Cardiac fibroblast (primary cell): Measurements from ENCODE around the gene C15orf39.
"Not testable (repeated sequence)": the region's sequence is repeated elsewhere in the genome, so short reads cannot be mapped to it uniquely, and the experiment has no call there.

ENCODE experiments used
- DNase-seq, 2 donors: peaks; one replicate each; pipeline versions ENCODE4 v3.0.0 to v3.0.0-alpha.2; 2010; ENCODE audit warnings: low read depth in 2 of 2
- H3K4me3 ChIP-seq, 2 donors: replicated peaks in 1 of 2; 1 replicate in 1 of 2; 2 replicates in 1 of 2; pipeline ENCODE4 v1.5.1; 2011; ENCODE audit warnings: low read depth in 2 of 2, low read length in 2 of 2, mild to moderate bottlenecking in 2 of 2, moderate library complexity in 1 of 2
- TF ChIP-seq, protein P1 (sequence below): IDR thresholded peaks from one replicate; pipeline ENCODE4 v1.5.1; 2011; ENCODE audit warnings: low read depth, mild to moderate bottlenecking, low read length, inconsistent platforms

C15orf39 gene

GRCh38 chr15:75223688-75224087, 22.0 kb downstream of the C15orf39 start:
- TF ChIP-seq, protein P1, sequence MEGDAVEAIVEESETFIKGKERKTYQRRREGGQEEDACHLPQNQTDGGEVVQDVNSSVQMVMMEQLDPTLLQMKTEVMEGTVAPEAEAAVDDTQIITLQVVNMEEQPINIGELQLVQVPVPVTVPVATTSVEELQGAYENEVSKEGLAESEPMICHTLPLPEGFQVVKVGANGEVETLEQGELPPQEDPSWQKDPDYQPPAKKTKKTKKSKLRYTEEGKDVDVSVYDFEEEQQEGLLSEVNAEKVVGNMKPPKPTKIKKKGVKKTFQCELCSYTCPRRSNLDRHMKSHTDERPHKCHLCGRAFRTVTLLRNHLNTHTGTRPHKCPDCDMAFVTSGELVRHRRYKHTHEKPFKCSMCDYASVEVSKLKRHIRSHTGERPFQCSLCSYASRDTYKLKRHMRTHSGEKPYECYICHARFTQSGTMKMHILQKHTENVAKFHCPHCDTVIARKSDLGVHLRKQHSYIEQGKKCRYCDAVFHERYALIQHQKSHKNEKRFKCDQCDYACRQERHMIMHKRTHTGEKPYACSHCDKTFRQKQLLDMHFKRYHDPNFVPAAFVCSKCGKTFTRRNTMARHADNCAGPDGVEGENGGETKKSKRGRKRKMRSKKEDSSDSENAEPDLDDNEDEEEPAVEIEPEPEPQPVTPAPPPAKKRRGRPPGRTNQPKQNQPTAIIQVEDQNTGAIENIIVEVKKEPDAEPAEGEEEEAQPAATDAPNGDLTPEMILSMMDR, result no peak
- DNase-seq, result no peak
- no peak overlapping the region for H3K4me3 ChIP-seq

DNA sequence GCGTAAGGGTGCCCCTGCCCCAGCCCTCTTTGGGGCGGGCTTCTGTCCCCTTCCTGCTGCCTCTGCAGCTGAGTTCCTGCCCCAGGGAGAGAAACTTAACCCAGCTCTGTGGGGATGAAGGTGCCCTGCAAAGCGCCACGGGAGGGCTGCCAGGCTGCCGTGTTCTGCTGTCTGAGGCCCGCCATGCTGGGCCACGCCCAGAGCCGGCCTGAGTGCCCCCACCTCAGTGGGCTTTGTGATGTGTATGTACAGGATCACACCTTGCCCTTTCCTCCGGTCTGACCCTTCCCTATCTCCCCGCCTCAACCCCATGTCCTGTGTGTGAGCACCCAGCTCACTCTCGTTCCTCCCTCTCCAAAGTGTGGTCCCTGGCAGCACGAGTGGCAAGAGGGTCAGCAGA, 22.6 kb downstream of the C15orf39 start:
- no peak overlapping the region for H3K4me3 ChIP-seq
- TF ChIP-seq, protein P1, result no peak
- DNase-seq, result no peak

- not testable (repeated sequence) for H3K4me3 ChIP-seq, DNase-seq
These were observed 23.6 kb downstream of the C15orf39 start for GRCh38 chr15:75225102-75225836.

DNA sequence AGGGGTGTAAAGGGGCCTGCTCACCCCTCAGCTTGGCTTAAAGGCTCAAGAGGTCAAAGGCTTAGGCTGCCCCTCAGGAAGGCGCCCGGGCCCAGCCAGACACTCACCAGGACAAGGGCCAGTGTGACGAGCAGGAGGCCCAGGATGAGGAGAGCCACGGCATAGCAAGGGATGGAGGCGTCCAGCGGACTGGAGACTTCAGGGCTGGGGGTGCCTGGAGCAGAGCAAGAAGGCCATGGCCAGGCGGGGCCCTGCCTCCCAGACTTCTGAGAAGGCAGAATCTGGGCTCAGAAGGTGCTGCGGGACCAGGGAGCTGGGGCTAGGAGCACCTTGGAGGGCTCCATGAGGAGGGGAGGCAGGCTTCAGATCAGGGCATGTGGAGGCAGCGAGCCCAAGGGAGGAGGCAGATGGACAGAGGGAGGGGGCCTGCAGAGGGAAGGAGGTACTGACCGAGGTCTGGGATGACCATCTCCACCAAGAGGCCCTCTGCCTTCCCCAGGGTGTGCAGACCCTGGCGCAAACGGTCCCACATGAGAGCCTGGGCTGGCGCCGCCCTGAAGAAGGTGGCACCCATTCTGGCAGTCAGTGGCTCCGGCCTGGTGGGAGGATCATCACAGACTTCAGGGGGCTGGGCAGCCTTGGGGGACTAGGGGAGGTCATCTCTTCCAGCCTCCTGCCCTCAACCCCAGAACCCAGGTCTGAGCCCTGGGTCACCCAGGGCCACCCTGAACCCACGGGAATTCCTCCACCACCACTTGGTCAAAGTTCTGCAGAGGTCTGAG, 24.5 kb downstream of the C15orf39 start:
- TF ChIP-seq, protein P1, result no peak
- DNase-seq, result no peak
- H3K4me3 ChIP-seq, result no peak overlapping the region

DNA sequence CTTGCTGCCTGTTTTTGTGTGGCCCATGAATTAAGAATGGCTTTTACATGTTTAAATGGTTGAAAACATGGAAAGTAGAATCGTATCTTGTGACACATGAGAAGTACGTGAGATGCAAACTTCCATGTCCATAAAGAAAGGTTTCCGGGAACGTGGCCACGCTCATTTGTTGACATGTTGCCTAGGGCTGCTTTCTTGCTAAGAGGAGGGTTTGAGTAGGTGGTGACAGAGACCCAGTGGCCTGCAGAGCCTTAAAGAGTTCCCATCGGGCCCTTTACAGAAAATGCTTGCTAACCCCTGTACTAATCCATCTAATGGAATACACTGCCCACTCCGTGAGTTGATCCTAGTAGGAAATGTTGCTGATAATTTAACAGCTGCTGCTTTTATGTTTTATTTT, 25.4 kb downstream of the C15orf39 start:
- not testable (repeated sequence) for DNase-seq

GRCh38 chr15:75227663-75228280, 26.1 kb downstream of the C15orf39 start:
- TF ChIP-seq, protein P1, result no peak
- no peak overlapping the region for H3K4me3 ChIP-seq
- DNase-seq, result no peak

More for the DNA sequence above, 25.4 kb downstream of the C15orf39 start:
- H3K4me3 ChIP-seq, result not testable (repeated sequence)

GRCh38 chr15:75228787-75229186, 27.1 kb downstream of the C15orf39 start:
- DNase-seq, result no peak
- TF ChIP-seq, protein P1, result no peak
- H3K4me3 ChIP-seq, result no peak overlapping the region
